NCI-H146 treated with DMSO at 0.1 percent for 48 hours (cell line): ENCODE results near the gene TBCEL.
"Not testable (repeated sequence)": the region's sequence is repeated elsewhere in the genome, so short reads cannot be mapped to it uniquely, and the experiment has no call there.

Experiments
- DNase-seq: peaks from one replicate; lab custom pipeline; 2025; ENCODE audit not compliant: unreplicated experiment; lab: John Stamatoyannopoulos, UW

The TBCEL gene

GRCh38 chr11:121104312-121104762 lies 80.4 kb downstream of the TBCEL start:
- DNase-seq = no peak

- DNase-seq = no peak
Observed at GRCh38 chr11:121105063-121105480, 81.2 kb downstream of the TBCEL start.

- DNase-seq = no peak
Observed at GRCh38 chr11:121105481-121106195, 81.7 kb downstream of the TBCEL start.

- no peak for DNase-seq
Observed at GRCh38 chr11:121106812-121107211, 82.9 kb downstream of the TBCEL start.

- DNase-seq = no peak
Observed at GRCh38 chr11:121108413-121108812, 84.5 kb downstream of the TBCEL start.

GRCh38 chr11:121109471-121109870 lies 85.6 kb downstream of the TBCEL start:
- no peak for DNase-seq

- DNase-seq = no peak
Observed at GRCh38 chr11:121109916-121110586, 86.1 kb downstream of the TBCEL start.

- DNase-seq = no peak
Observed at GRCh38 chr11:121110871-121111724, 87.2 kb downstream of the TBCEL start.

GRCh38 chr11:121112498-121113455 lies 88.9 kb downstream of the TBCEL start:
- DNase-seq = peak; percentile 76

GRCh38 chr11:121113611-121114010 lies 89.7 kb downstream of the TBCEL start:
- no peak for DNase-seq

- not testable (repeated sequence) for DNase-seq
Observed at GRCh38 chr11:121115024-121115423, 91.1 kb downstream of the TBCEL start.

GRCh38 chr11:121117788-121118187 lies 93.9 kb downstream of the TBCEL start:
- DNase-seq = no peak

- no peak for DNase-seq
Observed at GRCh38 chr11:121119440-121119839, 95.5 kb downstream of the TBCEL start.

GRCh38 chr11:121122328-121122727 lies 98.4 kb downstream of the TBCEL start:
- DNase-seq = no peak

- no peak for DNase-seq
Observed at GRCh38 chr11:121123496-121124069, 99.7 kb downstream of the TBCEL start.

GRCh38 chr11:121127809-121128208 lies 103.9 kb downstream of the TBCEL start:
- DNase-seq = no peak

GRCh38 chr11:121129362-121130340 lies 105.7 kb downstream of the TBCEL start:
- DNase-seq = no peak

- DNase-seq = no peak
Observed at GRCh38 chr11:121131656-121132055, 107.8 kb downstream of the TBCEL start.
